Panc1 (cell line): ENCODE results near the gene TPPP. TPM values are rescaled to one million over a fixed set of nuclear protein-coding genes. Genes with fewer than 3 reads are reported as not detected.

Experiments used
- ATAC-seq: fragments of 200-7000 bp; cut with Tn5 transposase; 2 replicates; pipeline ENCODE4 v1.9.1; 2020; ENCODE audit warnings: mild to moderate bottlenecking, moderate library complexity
- BruUV-seq: library from RNA; stranded (reverse); fragments of 400-500 nt; replicated peaks from 2 replicates; lab custom pipeline; 2021; lab: Mats Ljungman, UMichigan
- CTCF ChIA-PET: fragments of 300-600 bp; sonication (Branson Sonifier 250); formaldehyde crosslinking; loops from one replicate; lab custom pipeline; 2022; ENCODE audit warnings: antibody characterized with exemption; lab: Charles Lee
- POLR2A ChIA-PET: fragments of 300-600 bp; sonication (Branson Sonifier 250); formaldehyde crosslinking; loops from one replicate; lab custom pipeline; 2022; ENCODE audit warnings: antibody characterized with exemption; lab: Charles Lee
- DNase-seq: peaks from one replicate; pipeline ENCODE4 v3.0.0-alpha.2; 2010; ENCODE audit warnings: low read depth, low spot score
- H3K27ac ChIP-seq: 2 replicates; pipeline ENCODE4 v1.5.1; 2011; ENCODE audit warnings: mild to moderate bottlenecking, low read length, inconsistent platforms
- H3K27me3 ChIP-seq: fragments of 200-500 bp; sonication (Bioruptor generic); 2 replicates; pipeline ENCODE4 v1.6.0; 2014; ENCODE audit warnings: low read length, inconsistent platforms; ENCODE audit not compliant: control insufficient read depth, insufficient read depth
- H3K36me3 ChIP-seq: fragments of 200-500 bp; sonication (Bioruptor generic); 2 replicates; pipeline ENCODE4 v1.5.1; 2014; ENCODE audit warnings: inconsistent platforms, mild to moderate bottlenecking, low read length, moderate library complexity; ENCODE audit not compliant: control insufficient read depth, insufficient read depth
- H3K4me1 ChIP-seq: 2 replicates; pipeline ENCODE4 v1.5.1; 2011; ENCODE audit warnings: inconsistent platforms, mild to moderate bottlenecking, low read length, moderate library complexity; ENCODE audit not compliant: control insufficient read depth, insufficient read depth
- H3K4me3 ChIP-seq, 2 experiments: 2 replicates each; pipeline ENCODE4 v1.5.1; 2011 to 2012; ENCODE audit warnings: low read depth in 2 of 2, low read length in 2 of 2, mild to moderate bottlenecking in 2 of 2, inconsistent platforms in 1 of 2, moderate library complexity in 1 of 2
- H3K9me3 ChIP-seq: fragments of 200-500 bp; sonication (Bioruptor generic); 2 replicates; pipeline ENCODE4 v1.5.1; 2014; ENCODE audit warnings: low read depth, mild to moderate bottlenecking, inconsistent platforms, low read length, moderate library complexity; ENCODE audit not compliant: control insufficient read depth, insufficient read depth
- POLR2AphosphoS5 ChIP-seq: IDR thresholded peaks from 2 replicates; pipeline ENCODE4 v1.6.1; 2012; ENCODE audit warnings: mild to moderate bottlenecking, low read depth, low read length, moderate library complexity
- REST ChIP-seq, 2 experiments: IDR thresholded peaks; 2 replicates each; pipeline ENCODE4 v1.6.1; 2011 to 2012; ENCODE audit warnings: low read depth in 2 of 2, control low read depth in 1 of 2, low read length in 1 of 2, mild to moderate bottlenecking in 1 of 2, moderate library complexity in 1 of 2; ENCODE audit not compliant: insufficient read depth in 1 of 2
- SIN3A ChIP-seq: IDR thresholded peaks from 2 replicates; pipeline ENCODE4 v1.6.1; 2012; ENCODE audit warnings: low read depth, mild to moderate bottlenecking, low read length, moderate library complexity, borderline replicate concordance; ENCODE audit not compliant: insufficient read depth
- TCF7L2 ChIP-seq: IDR thresholded peaks from 2 replicates; pipeline ENCODE4 v1.6.1; 2011; ENCODE audit warnings: mild to moderate bottlenecking, low read depth, low read length, inconsistent platforms
- in situ Hi-C: cut with HindIII; loops from 2 replicates; pipeline ENCODE4 v1.10.0; 2016; ENCODE audit warnings: low sequenced_read_pairs, low pct_unique_long_range_greater_than_20kb
- intact Hi-C: fragments of 100-400 bp; cut with micrococcal nuclease; formaldehyde crosslinking; loops from one replicate; pipeline ENCODE4 v1.10.0; 2022; ENCODE audit not compliant: unreplicated experiment
- total RNA-seq: library from RNA; stranded (reverse); gene quantifications from one replicate; pipeline ENCODE4 v1.2.1, GENCODE V29; 2021; ENCODE audit not compliant: unreplicated experiment
- TF ChIP-seq, protein P1 (sequence below): fragments of 450-650 bp; IDR thresholded peaks from 2 replicates; pipeline ENCODE4 v1.5.1; 2017; ENCODE audit warnings: mild to moderate bottlenecking

The TPPP gene
- total RNA-seq, 1 experiment from 2014 or later: 0.98 TPM

GRCh38 chr5:624951-625230, 68.3 kb downstream of the TPPP start:
- DNase-seq: no peak
- no peak for TF ChIP-seq TCF7L2
- TF ChIP-seq REST (IDR thresholded peaks at IDR 0.05; ENCODE audit: insufficient read depth in 1 of 2, low read depth in 2 of 2, low read length in 1 of 2): no peak
- no peak for TF ChIP-seq POLR2AphosphoS5
- no peak for TF ChIP-seq SIN3A
- TF ChIP-seq, protein P1, sequence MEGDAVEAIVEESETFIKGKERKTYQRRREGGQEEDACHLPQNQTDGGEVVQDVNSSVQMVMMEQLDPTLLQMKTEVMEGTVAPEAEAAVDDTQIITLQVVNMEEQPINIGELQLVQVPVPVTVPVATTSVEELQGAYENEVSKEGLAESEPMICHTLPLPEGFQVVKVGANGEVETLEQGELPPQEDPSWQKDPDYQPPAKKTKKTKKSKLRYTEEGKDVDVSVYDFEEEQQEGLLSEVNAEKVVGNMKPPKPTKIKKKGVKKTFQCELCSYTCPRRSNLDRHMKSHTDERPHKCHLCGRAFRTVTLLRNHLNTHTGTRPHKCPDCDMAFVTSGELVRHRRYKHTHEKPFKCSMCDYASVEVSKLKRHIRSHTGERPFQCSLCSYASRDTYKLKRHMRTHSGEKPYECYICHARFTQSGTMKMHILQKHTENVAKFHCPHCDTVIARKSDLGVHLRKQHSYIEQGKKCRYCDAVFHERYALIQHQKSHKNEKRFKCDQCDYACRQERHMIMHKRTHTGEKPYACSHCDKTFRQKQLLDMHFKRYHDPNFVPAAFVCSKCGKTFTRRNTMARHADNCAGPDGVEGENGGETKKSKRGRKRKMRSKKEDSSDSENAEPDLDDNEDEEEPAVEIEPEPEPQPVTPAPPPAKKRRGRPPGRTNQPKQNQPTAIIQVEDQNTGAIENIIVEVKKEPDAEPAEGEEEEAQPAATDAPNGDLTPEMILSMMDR: no peak
- no peak for ATAC-seq
- H3K4me3 ChIP-seq: no peak overlapping the region
- no peaks in the 10 kb centered on the region for H3K27me3 ChIP-seq
- CTCF ChIA-PET: no interaction called here
- BruUV-seq: no TSS peak
- H3K36me3 ChIP-seq: peaks cover 13% of the 10 kb centered on the region
- intact Hi-C loops (no loop called here), in situ Hi-C loops (no loop called here)
- no peaks in the 10 kb centered on the region for H3K9me3 ChIP-seq
- H3K4me1 ChIP-seq: no peaks in the 10 kb centered on the region
- H3K27ac ChIP-seq: no peak overlapping the region
- POLR2A ChIA-PET: no interaction called here

DNA sequence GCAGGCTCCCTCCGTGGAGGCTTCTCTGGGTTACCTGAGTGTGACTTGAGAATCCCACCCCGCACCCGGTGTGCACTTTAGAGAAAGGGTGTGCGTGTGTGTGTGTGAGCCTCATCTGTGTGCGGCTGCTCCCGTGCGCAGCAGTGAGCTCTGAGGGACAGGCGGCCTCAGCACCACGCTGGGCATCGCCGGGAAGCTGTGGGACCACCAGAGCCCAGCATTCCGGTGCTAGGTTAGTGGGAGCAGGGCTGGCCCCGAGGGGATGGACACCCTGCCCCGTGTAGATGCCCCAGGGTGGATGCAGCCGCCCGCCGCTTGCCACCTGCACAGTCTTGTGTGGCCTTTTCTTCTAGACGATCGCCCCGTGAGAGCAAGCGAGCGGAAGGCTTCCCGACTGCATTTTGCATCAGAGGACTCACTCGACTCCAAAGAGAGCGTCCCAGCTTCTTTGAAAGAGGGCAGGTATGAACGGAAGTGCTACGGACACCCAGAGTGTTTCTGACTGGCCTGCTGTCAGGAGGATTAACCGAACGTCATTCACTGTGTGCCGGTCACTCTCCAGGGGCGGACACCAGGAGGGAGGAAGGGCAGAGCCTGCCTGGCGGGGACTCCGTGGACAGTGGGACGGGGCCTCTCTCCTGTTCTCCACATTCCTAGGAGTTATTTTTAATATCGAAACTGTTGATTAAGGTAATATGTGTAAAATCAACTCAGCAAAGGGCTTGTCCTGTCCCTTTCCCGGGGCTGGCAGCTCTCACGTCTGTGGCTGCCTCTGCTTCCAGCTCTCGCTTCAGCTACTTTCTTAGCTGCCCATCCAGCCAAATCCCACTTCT, 68.8 kb downstream of the TPPP start:
- no peak for ATAC-seq
- no peak overlapping the region for H3K27ac ChIP-seq
- in situ Hi-C loops: no loop called here
- DNase-seq: no peak
- ChIA-PET POLR2A (no interaction called here), CTCF (no interaction called here)
- intact Hi-C loops: no loop called here
- H3K9me3 ChIP-seq: no peaks in the 10 kb centered on the region
- H3K4me3 ChIP-seq: no peak overlapping the region
- no peaks in the 10 kb centered on the region for H3K27me3 ChIP-seq
- TF ChIP-seq REST (IDR thresholded peaks at IDR 0.05; ENCODE audit: insufficient read depth in 1 of 2, low read depth in 2 of 2, low read length in 1 of 2) (no peak), POLR2AphosphoS5 (no peak), SIN3A (no peak), TCF7L2 (no peak)
- TF ChIP-seq, protein P1: no peak
- no peaks in the 10 kb centered on the region for H3K4me1 ChIP-seq
- no TSS peak for BruUV-seq
- H3K36me3 ChIP-seq: peaks cover 15% of the 10 kb centered on the region
